MM.1S (cell line): Measurements from ENCODE around the gene FKBP7.
A peak's percentile ranks its signal among the peaks of the same experiment; 100 is the strongest.

ENCODE experiments used
- DNase-seq: peaks from one replicate; pipeline ENCODE4 v3.0.0-alpha.2; 2015
- H2AFZ ChIP-seq: fragments of 300-600 bp; sonication (generic); 2 replicates; pipeline ENCODE4 v1.6.0; 2016; ENCODE audit warnings: antibody characterized with exemption, low read length
- H3F3A ChIP-seq: fragments of 300-600 bp; sonication (generic); 2 replicates; pipeline ENCODE4 v1.6.1; 2016; ENCODE audit warnings: mild to moderate bottlenecking, antibody characterized with exemption, low read length, moderate library complexity, mixed read lengths; ENCODE audit not compliant: insufficient read depth
- H3K27ac ChIP-seq: fragments of 300-600 bp; sonication (generic); 2 replicates; pipeline ENCODE4 v1.5.1; 2016; ENCODE audit warnings: mild to moderate bottlenecking, low read length
- H3K27me3 ChIP-seq: fragments of 300-600 bp; sonication (generic); replicated peaks from 2 replicates; pipeline ENCODE4 v1.6.0; 2016; ENCODE audit warnings: low read length; ENCODE audit not compliant: insufficient read depth
- H3K36me3 ChIP-seq: fragments of 300-600 bp; sonication (generic); replicated peaks from 2 replicates; pipeline ENCODE4 v1.6.1; 2016; ENCODE audit warnings: mild to moderate bottlenecking, low read length, mixed read lengths; ENCODE audit not compliant: insufficient read depth
- H3K4me1 ChIP-seq: fragments of 300-600 bp; sonication (generic); 2 replicates; pipeline ENCODE4 v1.6.1; 2016; ENCODE audit warnings: low read length, mixed read lengths
- H3K4me2 ChIP-seq: fragments of 300-600 bp; sonication (generic); 2 replicates; pipeline ENCODE4 v1.6.0; 2016; ENCODE audit warnings: low read depth, low read length
- H3K4me3 ChIP-seq: fragments of 300-600 bp; sonication (generic); 2 replicates; pipeline ENCODE4 v1.5.1; 2016; ENCODE audit warnings: low read length, mixed read lengths
- H3K79me2 ChIP-seq: fragments of 300-600 bp; sonication (generic); 2 replicates; pipeline ENCODE4 v1.6.1; 2016; ENCODE audit warnings: mixed run types, low read length, mixed read lengths
- H3K9ac ChIP-seq: fragments of 300-600 bp; sonication (generic); 2 replicates; pipeline ENCODE4 v1.6.1; 2016; ENCODE audit warnings: low read length, mixed read lengths
- H3K9me2 ChIP-seq: fragments of 300-600 bp; sonication (generic); replicated peaks from 2 replicates; pipeline ENCODE4 v1.6.1; 2016; ENCODE audit warnings: mild to moderate bottlenecking, low read length, mixed read lengths; ENCODE audit not compliant: insufficient read depth
- H3K9me3 ChIP-seq: fragments of 300-600 bp; sonication (generic); replicated peaks from 2 replicates; pipeline ENCODE4 v1.6.1; 2016; ENCODE audit warnings: mild to moderate bottlenecking, low read length, mixed read lengths; ENCODE audit not compliant: insufficient read depth
- H4K20me1 ChIP-seq: fragments of 300-600 bp; sonication (generic); 2 replicates; pipeline ENCODE4 v1.6.1; 2016; ENCODE audit warnings: mild to moderate bottlenecking, low read length, moderate library complexity, mixed read lengths; ENCODE audit not compliant: insufficient read depth
- EZH2phosphoT487 ChIP-seq: fragments of 300-600 bp; sonication (generic); IDR thresholded peaks from 2 replicates; pipeline ENCODE4 v1.6.1; 2018; ENCODE audit warnings: antibody characterized with exemption, low read length
- TF ChIP-seq, protein P1 (sequence below): fragments of 300-600 bp; sonication (generic); IDR thresholded peaks from 2 replicates; pipeline ENCODE4 v1.5.1; 2016; ENCODE audit warnings: antibody characterized with exemption, low read length, mixed read lengths

The FKBP7 gene

DNA sequence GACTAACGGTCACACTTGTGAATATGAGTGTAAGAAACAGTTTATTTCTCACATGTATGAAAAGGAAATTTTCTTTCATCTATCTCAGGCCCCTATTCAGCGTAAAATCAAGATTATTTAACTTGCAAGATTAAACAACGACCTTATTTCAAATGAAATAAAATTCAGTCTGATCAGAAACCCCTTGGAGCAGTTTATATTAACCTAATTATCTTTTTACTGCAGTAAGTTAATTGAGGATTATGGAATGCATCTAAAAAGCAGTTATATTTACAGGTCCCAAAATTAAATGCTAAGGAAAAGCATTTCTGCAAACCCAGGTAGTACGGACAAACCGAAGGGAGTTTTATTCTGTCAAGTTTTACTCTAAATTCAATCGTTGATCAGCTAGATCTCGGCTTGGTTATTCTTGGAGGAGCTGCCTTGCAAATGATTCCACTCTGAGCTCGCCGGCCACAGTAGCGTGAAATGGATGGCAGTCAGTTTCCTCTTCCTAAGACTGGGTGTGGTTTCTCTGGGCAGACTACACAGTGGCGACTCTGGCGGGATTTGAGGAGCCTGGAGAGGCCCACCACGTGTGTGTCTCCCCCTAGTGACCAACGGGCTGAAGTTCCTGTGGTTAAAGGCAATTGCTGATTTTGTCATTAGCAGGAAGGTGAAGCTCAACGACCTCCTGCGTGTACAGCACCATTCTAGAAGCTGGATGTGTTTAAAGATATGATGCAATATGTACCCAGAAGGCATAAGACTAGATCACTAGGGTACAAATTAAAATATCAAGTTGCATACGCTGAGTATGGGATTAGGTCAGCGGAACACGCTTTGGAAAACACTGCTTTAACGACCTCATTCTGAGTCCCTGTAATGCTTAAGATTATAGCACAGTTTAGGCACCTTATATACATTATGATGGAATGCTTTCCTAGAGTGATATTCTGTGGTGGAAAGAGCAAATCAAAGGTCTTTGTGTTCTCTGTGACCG is 63.8 kb downstream of the FKBP7 start:
- Histone ChIP-seq H3K9me3 (no peaks in the 10 kb centered on the region), H3K36me3 (no peaks in the 10 kb centered on the region), H4K20me1 (no peaks in the 10 kb centered on the region), H3K9me2 (no peaks in the 10 kb centered on the region), H3K79me2 (no peaks in the 10 kb centered on the region), H3K27me3 (no peaks in the 10 kb centered on the region), H3K27ac (peak overlapping the region; percentile 80), H3F3A (peaks cover 7% of the 10 kb centered on the region; the same call in 1 of the 2 replicates), H2AFZ (peak overlapping the region; percentile 92), H3K4me3 (peak overlapping the region; percentile 65), H3K4me2 (peak overlapping the region; percentile 48), H3K4me1 (peaks cover 5% of the 10 kb centered on the region; the same call in 1 of the 2 replicates), H3K9ac (peak overlapping the region; percentile 88)
- TF ChIP-seq EZH2phosphoT487 = no peak
- TF ChIP-seq, protein P1, sequence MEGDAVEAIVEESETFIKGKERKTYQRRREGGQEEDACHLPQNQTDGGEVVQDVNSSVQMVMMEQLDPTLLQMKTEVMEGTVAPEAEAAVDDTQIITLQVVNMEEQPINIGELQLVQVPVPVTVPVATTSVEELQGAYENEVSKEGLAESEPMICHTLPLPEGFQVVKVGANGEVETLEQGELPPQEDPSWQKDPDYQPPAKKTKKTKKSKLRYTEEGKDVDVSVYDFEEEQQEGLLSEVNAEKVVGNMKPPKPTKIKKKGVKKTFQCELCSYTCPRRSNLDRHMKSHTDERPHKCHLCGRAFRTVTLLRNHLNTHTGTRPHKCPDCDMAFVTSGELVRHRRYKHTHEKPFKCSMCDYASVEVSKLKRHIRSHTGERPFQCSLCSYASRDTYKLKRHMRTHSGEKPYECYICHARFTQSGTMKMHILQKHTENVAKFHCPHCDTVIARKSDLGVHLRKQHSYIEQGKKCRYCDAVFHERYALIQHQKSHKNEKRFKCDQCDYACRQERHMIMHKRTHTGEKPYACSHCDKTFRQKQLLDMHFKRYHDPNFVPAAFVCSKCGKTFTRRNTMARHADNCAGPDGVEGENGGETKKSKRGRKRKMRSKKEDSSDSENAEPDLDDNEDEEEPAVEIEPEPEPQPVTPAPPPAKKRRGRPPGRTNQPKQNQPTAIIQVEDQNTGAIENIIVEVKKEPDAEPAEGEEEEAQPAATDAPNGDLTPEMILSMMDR = peak; percentile 93
- peak; percentile 95 for DNase-seq
